ENCODE data around the gene CADM1.

GRCh38 chr11:115362997-115363396 lies 141.2 kb downstream of the CADM1 start:
- no peak for TF ChIP-seq CTCF (conservative IDR thresholded peaks at IDR 0.05 in 1 of 2, IDR thresholded peaks at IDR 0.05 in 1 of 2; ENCODE audit: extremely low read depth in 1 of 2, insufficient read depth in 1 of 2, low read depth in 1 of 2, low read length in 2 of 2)
- no peak for TF ChIP-seq EZH2 (IDR thresholded peaks at IDR 0.05; ENCODE audit: borderline replicate concordance, low read length)
